GM12878 (cell line): ENCODE results near the gene GARS1.

Experiments used
- EP300 ChIP-seq, 2 experiments: fragments of 150-350 bp in 1 of 2; IDR thresholded peaks; 2 replicates each; pipeline ENCODE4 v1.6.1; 2011 to 2012; ENCODE audit warnings: low read depth in 2 of 2, low read length in 2 of 2, borderline replicate concordance in 1 of 2, improper control_type of control experiment in 1 of 2, inconsistent platforms in 1 of 2; ENCODE audit not compliant: control insufficient read depth in 1 of 2
- ESRRA ChIP-seq: IDR thresholded peaks from 2 replicates; pipeline ENCODE4 v1.6.1; 2012; ENCODE audit warnings: mild to moderate bottlenecking, low read length, improper control_type of control experiment
- RAD21 ChIP-seq: IDR thresholded peaks from 2 replicates; pipeline ENCODE4 v1.6.1; 2011; ENCODE audit warnings: mild to moderate bottlenecking, low read depth, low read length, moderate library complexity; ENCODE audit not compliant: insufficient read depth

GRCh38 chr7:30596721-30597120 lies 2.0 kb downstream of the GARS1 start:
- no peak for TF ChIP-seq ESRRA
- no peak for TF ChIP-seq RAD21
- TF ChIP-seq EP300 (IDR thresholded peaks at IDR 0.05; ENCODE audit: borderline replicate concordance in 1 of 2, control insufficient read depth in 1 of 2, low read depth in 2 of 2, low read length in 2 of 2): no peak
